HG02973 (cell line): ENCODE data around the gene DLAT.
"Not testable (repeated sequence)": the region's sequence is repeated elsewhere in the genome, so short reads cannot be mapped to it uniquely, and the experiment has no call there.

ENCODE experiments used
- ATAC-seq: cut with Tn5 transposase; IDR thresholded peaks from one replicate; pipeline ENCODE4 v1.9.1; 2021; ENCODE audit warnings: moderate library complexity; ENCODE audit not compliant: unreplicated experiment

The DLAT gene

GRCh38 chr11:112004389-112004788 is 20.8 kb upstream of the DLAT start:
- ATAC-seq: peak; percentile 84

DNA sequence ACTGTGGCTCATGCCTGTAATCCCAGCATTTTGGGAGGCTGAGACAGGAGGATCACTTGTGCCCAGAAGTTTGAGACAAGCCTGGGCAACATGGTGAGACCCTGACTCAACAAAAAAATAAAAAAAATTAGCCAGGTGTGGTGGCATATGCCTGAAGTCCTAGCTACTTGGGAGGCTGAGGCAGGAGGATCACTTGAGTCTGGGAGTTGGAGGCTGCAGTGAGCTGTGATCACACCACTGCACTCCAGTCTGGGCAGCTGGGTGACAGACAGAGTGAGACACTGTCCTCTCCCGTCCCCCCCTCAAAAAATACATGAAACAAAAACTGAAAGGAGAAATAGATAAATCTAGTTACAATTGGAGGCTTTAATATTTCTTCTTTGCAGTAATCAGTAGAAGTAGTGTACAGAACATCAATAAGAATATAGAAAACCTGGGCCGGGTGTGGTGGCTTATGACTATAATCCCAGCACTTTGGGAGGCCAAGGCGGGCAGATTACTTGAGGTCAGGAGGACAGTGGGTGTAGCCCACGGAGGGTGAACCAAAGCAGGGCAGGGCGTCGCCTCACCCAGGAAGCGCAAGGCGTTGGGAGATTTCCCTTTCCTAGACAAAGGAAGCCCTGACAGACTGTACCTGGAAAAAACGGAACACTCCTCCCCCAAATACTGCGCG is 19.6 kb upstream of the DLAT start:
- no peak for ATAC-seq

DNA sequence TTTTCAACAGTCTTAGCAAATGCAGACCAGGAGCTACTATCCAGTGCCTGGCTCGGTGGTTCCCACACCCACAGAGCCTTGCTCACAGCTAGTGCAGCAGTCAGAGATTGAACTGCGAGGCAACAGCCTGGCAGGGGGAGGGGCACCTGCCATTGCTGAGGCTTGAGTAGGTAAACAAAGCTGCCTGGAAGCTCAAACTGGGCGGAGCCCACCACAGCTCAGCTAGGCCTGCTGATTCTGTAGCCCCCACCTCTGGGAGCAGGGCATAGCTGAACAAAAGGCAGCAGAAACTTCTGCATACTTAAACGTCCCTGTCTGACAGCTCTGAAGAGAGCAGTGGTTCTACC is 19.1 kb upstream of the DLAT start:
- ATAC-seq: not testable (repeated sequence)

DNA sequence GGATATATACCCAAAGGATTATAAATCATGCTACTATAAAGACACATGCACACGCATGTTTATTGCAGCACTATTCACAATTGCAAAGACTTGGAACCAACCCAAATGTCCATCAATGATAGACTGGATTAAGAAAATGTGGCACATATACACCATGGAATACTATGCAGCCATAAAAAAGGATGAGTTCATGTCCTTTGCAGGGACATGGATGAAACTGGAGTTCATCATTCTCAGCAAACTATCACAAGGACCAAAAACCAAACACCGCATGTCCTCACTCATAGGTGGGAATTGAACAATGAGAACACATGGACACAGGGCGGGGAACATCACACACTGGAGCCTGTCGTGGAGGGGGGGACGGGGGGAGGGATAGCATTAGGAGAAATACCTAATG is 13.8 kb upstream of the DLAT start:
- ATAC-seq: not testable (repeated sequence)

GRCh38 chr11:112012874-112013273 is 12.3 kb upstream of the DLAT start:
- no peak for ATAC-seq

DNA sequence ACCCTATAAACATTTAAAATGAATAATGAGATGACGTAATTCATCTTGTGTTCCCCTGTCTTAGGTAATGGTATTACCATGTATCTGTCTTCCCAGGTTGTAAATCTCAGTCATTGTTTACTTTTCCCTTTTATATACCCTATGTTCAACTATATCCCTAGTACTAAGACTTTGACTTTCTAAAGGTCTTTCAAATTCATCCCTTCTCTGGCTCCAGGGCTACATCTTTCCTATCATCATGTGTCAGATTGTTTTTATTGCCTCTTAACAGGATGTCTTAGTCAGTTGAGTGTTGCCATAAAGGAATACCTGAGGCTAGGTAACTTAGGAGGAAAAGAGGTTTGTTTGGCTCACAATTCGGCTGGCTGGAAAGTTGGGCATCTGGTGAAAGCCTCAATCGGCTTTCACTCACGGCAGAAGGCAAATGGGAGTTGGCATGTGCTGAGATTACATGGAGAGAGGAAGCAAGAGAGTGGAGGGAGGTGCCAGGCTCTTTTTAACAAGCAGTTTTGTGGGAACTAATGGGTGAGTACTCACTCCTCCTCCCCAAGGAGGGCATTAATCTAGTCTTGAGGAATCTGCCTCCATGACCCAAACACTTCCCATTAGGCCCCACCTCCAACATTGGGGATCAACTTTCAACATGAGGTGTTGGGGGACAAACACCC is 11.6 kb upstream of the DLAT start:
- ATAC-seq: no peak

DNA sequence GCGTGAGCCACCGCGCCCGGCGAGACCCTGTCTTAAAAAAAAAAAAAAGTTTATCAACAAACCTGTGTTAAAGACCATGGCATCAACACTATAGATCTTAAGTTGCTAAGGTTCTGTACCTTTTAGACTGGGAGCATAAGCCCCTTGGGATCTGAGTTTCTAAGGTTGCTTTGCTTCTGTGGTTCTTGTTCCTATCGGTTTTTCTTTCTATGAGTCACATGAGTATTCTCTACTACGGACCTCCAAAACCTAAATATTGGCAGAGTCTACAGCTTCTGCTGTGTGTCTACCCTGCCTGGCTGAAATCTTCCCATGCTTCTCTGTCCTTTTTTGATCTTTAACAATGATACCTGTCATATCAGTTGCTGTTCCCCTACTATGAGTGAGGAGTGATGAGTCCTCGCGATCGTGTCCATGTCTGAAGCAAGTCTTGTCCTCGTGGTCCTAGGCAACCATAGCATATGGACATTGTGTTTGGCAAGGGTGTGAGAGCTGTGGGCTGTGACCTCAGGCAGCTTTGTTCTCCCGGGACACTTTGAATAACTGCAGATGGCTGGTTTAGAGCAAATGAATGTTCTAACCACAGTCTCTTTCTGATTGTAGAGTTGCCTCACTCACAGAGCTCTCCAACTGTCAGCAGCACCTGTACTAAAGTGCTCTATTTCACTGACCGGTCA is 9.0 kb upstream of the DLAT start:
- peak; percentile 91 for ATAC-seq

DNA sequence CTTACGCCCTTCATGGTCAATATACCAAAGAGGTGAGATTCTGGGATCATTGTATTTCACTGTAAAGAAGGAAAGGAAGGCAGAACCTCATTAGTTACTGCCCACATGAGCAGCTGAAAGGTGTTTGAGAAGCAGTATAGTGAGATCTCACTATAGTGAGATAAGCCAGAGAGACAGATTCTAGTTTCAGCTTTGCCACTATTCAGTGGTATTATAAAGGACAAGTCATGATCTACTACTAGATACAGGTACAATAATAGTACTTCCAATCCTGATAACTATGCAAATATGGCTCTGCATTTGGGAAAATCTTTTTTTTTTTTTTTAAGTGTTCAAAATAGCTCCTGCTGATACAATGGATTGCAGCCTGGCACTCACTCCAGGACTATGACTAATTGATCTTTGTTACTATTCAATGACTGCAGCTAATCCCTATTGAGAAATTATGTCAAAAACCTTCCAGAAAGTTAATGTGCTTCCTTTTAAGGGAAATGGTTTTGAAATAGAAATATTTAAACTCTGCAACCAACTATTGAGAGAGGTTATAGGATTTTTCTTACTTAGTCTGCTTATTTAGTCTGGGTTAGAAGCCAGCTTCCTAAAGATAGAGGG is 8.3 kb upstream of the DLAT start:
- ATAC-seq: peak; percentile 38

DNA sequence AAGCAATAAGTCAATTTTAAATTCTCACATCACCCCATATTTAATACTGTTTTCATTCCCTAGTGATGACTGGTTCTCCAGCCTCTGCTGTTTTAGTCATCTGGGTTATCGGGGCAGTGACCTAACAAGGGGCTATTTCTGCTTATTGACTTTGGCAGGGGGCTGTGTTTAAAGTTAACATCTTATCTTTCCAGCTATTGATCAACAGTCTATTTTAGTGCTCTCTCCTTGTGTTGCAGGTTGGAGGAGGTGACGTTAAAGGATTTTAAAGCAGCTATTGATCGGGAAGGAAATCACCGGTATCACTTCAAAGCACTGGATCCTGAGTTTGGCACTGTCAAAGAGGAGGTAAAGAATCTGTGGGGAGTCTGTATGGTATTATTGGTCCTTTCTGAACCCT is 7.7 kb upstream of the DLAT start:
- ATAC-seq: no peak

DNA sequence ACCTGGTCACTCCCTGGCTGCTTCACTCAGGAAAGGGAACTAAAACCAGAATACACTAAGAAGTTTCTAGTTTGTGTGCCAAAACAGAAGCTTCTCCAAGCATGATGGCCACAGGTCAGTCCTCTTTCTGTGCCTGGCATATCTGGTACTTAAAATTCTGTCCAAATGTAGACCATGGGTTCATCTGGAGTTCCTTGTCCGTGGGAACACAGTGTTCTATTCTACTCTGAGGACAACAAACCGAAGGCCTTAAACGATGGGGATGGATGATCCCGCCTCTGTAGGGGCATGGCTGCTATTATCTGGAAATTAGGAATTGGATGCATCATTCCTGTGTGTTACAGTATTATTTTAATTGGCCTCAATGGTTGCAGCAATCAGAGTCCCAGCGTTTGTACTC is 6.1 kb upstream of the DLAT start:
- no peak for ATAC-seq

GRCh38 chr11:112023104-112023503 is 2.1 kb upstream of the DLAT start:
- ATAC-seq: no peak

GRCh38 chr11:112024178-112024772 is 933 bp upstream of the DLAT start:
- ATAC-seq: peak; percentile 41

- no peak for ATAC-seq
Observed at GRCh38 chr11:112025707-112026106, 499 bp downstream of the DLAT start.

GRCh38 chr11:112026784-112027410 is 1.7 kb downstream of the DLAT start:
- not testable (repeated sequence) for ATAC-seq

DNA sequence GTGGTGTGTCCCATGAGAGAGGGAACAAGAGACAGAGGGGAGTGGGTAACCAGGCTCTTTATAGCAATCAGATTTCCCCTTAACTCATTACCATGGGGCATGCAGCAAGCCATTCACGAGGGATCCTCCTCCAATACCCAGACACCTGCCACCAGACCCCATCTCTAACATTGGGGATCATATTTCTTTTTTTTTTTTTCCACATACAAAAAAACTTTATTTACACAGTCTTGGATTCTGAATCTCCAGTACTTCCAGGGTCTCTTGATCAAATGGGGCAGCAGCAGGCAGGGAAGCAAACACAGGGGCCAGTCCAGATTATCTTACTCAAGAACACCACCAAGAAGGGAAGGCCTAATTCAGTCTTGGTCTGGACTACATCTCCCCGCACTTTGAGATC is 4.3 kb downstream of the DLAT start:
- no peak for ATAC-seq

DNA sequence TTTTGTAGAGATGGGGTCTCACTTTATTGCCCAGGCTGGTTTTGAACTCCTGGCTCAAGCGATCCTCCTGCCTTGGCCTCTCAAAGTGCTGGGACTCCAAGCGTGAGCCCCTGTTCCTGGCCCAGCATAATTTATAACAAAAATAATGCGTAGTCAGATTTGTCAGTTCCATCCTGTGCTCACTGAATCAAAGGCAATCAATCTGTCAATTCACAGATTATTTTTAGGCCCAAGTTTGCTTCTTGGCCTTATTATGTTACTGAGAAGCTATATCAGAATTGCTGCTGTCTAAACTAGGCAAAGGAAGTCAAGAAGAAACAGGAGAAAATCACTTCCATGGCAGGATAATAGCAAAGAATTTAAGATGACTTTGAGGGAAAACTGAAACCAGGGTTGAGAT is 8.7 kb downstream of the DLAT start:
- no peak for ATAC-seq

- no peak for ATAC-seq
Observed at GRCh38 chr11:112037527-112037926, 12.3 kb downstream of the DLAT start.

DNA sequence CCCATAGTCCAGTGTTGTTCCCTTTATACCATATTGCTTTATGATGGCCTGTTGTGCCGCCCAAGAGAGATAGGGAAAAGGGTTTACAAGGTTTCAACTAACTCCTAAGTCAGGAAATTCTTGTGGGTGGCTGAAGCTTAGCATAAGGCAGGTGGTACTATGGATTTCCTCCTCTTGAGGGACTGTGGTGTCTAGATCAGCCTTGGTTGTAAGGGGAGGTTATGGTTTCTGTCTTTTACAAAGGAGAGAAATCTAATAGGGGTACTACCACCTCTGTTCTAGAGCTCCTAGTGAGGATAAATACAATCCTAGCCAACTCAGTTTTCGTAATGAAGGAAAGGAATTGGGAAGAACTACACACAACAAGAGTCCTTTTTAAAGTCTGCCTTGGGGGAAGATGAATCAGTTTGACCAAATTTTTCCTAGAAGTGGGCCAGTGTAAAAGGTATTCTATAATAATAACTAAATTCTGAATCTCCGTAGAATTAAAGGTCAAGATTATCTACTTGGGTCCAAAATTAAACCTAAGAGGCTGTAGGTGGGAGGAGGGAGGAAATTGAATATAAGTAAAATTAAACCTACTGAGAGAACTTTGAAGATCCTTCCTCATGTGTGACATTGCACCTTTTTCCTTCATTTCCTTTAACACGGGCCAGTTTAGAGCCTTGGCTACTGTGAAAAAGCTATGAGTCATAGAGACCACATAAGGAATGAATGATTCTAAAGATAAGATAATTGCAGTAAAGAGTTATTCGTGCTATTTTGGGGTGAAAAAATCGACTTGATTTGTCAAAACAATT is 17.2 kb downstream of the DLAT start:
- no peak for ATAC-seq

DNA sequence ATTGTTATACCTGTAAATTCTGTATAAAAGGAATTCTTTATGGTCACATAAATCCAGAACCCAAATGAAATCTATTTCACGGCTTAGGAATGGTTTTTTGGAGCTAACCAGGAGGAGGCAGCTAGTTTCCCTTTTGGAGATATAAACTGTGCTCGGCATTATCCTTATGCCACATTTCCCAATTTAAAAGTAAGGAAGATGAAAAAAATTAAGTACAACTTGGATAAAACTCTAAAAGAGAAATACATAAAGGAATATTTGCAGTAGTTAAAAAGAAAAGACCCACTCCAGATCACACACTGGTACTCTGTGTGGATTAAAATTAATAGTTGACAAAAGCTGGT is 17.7 kb downstream of the DLAT start:
- ATAC-seq: no peak

DNA sequence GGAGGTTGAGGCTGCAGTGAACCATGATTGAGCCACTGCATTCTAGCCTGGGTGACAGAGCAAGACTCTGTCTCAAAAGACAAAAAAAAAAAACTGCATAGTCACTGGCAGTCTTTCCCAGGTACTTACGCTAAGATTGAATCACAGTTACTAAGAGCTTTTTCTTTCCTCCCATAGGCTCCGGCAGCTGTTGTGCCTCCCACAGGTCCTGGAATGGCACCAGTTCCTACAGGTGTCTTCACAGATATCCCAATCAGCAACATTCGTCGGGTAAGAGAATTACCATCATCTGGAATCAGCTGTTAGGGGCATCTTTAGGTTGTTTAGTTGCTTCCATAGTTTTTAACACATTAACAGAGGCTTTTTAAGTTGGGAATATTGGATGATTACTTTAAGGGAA is 19.8 kb downstream of the DLAT start:
- no peak for ATAC-seq
